ENCODE data around the gene CFI. TPM values are rescaled to one million over a fixed set of nuclear protein-coding genes. Genes with fewer than 3 reads are reported as not detected.

CFI gene
- total and polyA plus RNA-seq, 9 of the 15 experiments (the other 6 are each of a cell fraction or from before 2014, with no cell fraction given) = 0.30 to 8.4 (median 0.95) TPM

DNA sequence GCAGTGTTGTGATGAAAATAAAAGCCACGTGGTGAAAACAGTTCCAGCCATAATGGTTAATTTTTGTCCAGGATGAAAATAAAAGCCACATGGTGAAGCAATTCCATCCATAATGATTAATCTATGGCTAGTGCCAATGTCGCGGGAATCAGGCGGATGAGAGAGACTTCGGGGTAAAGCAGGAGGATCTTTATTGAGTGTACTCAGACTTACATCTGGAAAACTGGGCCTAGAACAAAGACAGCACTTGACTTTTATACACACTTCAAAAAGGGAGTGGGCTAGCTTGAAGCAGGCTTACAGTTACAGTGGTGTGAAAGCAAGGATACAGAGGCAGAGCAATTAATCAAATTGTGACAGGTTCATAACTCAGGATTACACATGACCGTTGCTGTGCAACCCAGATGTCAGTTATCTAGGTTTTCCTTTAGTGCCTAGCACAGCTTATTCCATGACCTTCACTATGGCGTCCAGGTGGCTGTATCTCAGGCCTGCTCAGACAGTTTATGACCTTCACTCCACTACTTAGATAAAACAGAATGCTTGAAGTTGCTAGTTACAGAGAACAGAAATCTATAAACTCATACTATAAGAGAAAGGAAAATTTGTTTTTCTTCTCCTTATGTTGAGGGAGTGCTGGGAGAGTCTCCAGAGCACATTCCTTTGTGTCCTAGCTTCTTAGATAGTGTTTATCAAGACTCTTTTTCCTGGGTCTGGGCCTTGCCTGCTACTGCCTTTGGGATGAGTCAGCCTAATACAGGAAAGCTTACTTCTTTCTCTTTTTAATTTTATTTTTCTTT is 66.0 kb downstream of the CFI start (continued):
- TF ChIP-seq MGA (IDR thresholded peaks at IDR 0.05) = peak; percentile 65
- TF ChIP-seq ZNF79 (CRISPR knock-in tag; IDR thresholded peaks at IDR 0.05; ENCODE audit: low read depth) = no peak
- TF ChIP-seq GMEB1 (CRISPR knock-in tag; IDR thresholded peaks at IDR 0.05) = no peak
- no peak for TF ChIP-seq CHD1 (IDR thresholded peaks at IDR 0.05; ENCODE audit: low read length)
- TF ChIP-seq FOXP4 (CRISPR knock-in tag; IDR thresholded peaks at IDR 0.05; ENCODE audit: borderline replicate concordance) = no peak
- TF ChIP-seq, protein P1, sequence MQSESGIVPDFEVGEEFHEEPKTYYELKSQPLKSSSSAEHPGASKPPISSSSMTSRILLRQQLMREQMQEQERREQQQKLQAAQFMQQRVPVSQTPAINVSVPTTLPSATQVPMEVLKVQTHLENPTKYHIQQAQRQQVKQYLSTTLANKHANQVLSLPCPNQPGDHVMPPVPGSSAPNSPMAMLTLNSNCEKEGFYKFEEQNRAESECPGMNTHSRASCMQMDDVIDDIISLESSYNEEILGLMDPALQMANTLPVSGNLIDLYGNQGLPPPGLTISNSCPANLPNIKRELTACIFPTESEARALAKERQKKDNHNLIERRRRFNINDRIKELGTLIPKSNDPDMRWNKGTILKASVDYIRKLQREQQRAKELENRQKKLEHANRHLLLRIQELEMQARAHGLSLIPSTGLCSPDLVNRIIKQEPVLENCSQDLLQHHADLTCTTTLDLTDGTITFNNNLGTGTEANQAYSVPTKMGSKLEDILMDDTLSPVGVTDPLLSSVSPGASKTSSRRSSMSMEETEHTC (IDR thresholded peaks at IDR 0.05) = no peak
- no peak for TF ChIP-seq POLR2H (tag; IDR thresholded peaks at IDR 0.05; ENCODE audit: low read depth)
- peak; percentile 58 for TF ChIP-seq TAL1 (IDR thresholded peaks at IDR 0.05)
- no peak for TF ChIP-seq SAP30 (IDR thresholded peaks at IDR 0.05; ENCODE audit: borderline replicate concordance, insufficient read depth, low read depth, low read length, poor library complexity, severe bottlenecking)

Measured in K562 (cell line).